ENCODE results near the gene IFT88. TPM values are rescaled to one million over a fixed set of nuclear protein-coding genes. Genes with fewer than 3 reads are reported as not detected.
A peak's percentile ranks its signal among the peaks of the same experiment; 100 is the strongest.

Gene IFT88
- total RNA-seq, 1 donor from 2014 or later: 29.4 TPM

GRCh38 chr13:20566468-20566897 lies 474 bp upstream of the IFT88 start:
- Mint-ChIP-seq H3K9me3 (ENCODE audit: low read depth) (peaks cover 9% of the 10 kb centered on the region), H3K4me1 (ENCODE audit: low read depth) (peaks cover 7% of the 10 kb centered on the region), H3K36me3 (ENCODE audit: insufficient read depth) (peaks cover 14% of the 10 kb centered on the region), H3K27me3 (no peaks in the 10 kb centered on the region), H3K4me3 (ENCODE audit: low read depth) (peak overlapping the region; percentile 95), H3K27ac (peak overlapping the region; percentile 97)
- no peak for TF ChIP-seq CTCF (IDR thresholded peaks at IDR 0.05; ENCODE audit: unreplicated experiment)
- DNase-seq (ENCODE audit: low spot score, unreplicated experiment): no peak

- no peak for TF ChIP-seq CTCF (IDR thresholded peaks at IDR 0.05; ENCODE audit: unreplicated experiment)
- peak overlapping the region; percentile 95 for H3K4me3 Mint-ChIP-seq (ENCODE audit: low read depth)
- peaks cover 7% of the 10 kb centered on the region for H3K4me1 Mint-ChIP-seq (ENCODE audit: low read depth)
- H3K9me3 Mint-ChIP-seq (ENCODE audit: low read depth): peaks cover 9% of the 10 kb centered on the region
- H3K36me3 Mint-ChIP-seq (ENCODE audit: insufficient read depth): peaks cover 21% of the 10 kb centered on the region
- H3K27ac Mint-ChIP-seq: peak overlapping the region; percentile 99
- no peaks in the 10 kb centered on the region for H3K27me3 Mint-ChIP-seq
- DNase-seq (ENCODE audit: low spot score, unreplicated experiment): no peak
These were observed 1.0 kb downstream of the IFT88 start for GRCh38 chr13:20567881-20568528.

- Mint-ChIP-seq H3K9me3 (ENCODE audit: low read depth) (peaks cover 3% of the 10 kb centered on the region), H3K27ac (no peak overlapping the region), H3K36me3 (ENCODE audit: insufficient read depth) (peaks cover 25% of the 10 kb centered on the region), H3K4me1 (ENCODE audit: low read depth) (peaks cover 7% of the 10 kb centered on the region), H3K4me3 (ENCODE audit: low read depth) (no peak overlapping the region), H3K27me3 (no peaks in the 10 kb centered on the region)
- no peak for TF ChIP-seq CTCF (IDR thresholded peaks at IDR 0.05; ENCODE audit: unreplicated experiment)
- DNase-seq (ENCODE audit: low spot score, unreplicated experiment): no peak
These were observed 3.6 kb downstream of the IFT88 start for GRCh38 chr13:20570517-20570916.

GRCh38 chr13:20571676-20572075 lies 4.7 kb downstream of the IFT88 start:
- H3K4me3 Mint-ChIP-seq (ENCODE audit: low read depth): no peak overlapping the region
- H3K9me3 Mint-ChIP-seq (ENCODE audit: low read depth): peaks cover 14% of the 10 kb centered on the region
- no peaks in the 10 kb centered on the region for H3K27me3 Mint-ChIP-seq
- H3K27ac Mint-ChIP-seq: no peak overlapping the region
- H3K4me1 Mint-ChIP-seq (ENCODE audit: low read depth): peaks cover 7% of the 10 kb centered on the region
- H3K36me3 Mint-ChIP-seq (ENCODE audit: insufficient read depth): peaks cover 36% of the 10 kb centered on the region
- DNase-seq (ENCODE audit: low spot score, unreplicated experiment): no peak
- TF ChIP-seq CTCF (IDR thresholded peaks at IDR 0.05; ENCODE audit: unreplicated experiment): no peak

GRCh38 chr13:20573186-20573585 lies 6.2 kb downstream of the IFT88 start:
- Mint-ChIP-seq H3K9me3 (ENCODE audit: low read depth) (peaks cover 25% of the 10 kb centered on the region), H3K27ac (no peak overlapping the region), H3K36me3 (ENCODE audit: insufficient read depth) (peaks cover 45% of the 10 kb centered on the region), H3K4me1 (ENCODE audit: low read depth) (peaks cover 1% of the 10 kb centered on the region), H3K27me3 (no peaks in the 10 kb centered on the region), H3K4me3 (ENCODE audit: low read depth) (no peak overlapping the region)
- TF ChIP-seq CTCF (IDR thresholded peaks at IDR 0.05; ENCODE audit: unreplicated experiment): no peak
- no peak for DNase-seq (ENCODE audit: low spot score, unreplicated experiment)
